ENCODE results near the gene EFCC1. TPM values are rescaled to one million over a fixed set of nuclear protein-coding genes. Genes with fewer than 3 reads are reported as not detected.

The EFCC1 gene
- polyA plus RNA-seq, 3 donors from 2014 or later: 0.55 to 0.80 (median 0.58) TPM

DNA sequence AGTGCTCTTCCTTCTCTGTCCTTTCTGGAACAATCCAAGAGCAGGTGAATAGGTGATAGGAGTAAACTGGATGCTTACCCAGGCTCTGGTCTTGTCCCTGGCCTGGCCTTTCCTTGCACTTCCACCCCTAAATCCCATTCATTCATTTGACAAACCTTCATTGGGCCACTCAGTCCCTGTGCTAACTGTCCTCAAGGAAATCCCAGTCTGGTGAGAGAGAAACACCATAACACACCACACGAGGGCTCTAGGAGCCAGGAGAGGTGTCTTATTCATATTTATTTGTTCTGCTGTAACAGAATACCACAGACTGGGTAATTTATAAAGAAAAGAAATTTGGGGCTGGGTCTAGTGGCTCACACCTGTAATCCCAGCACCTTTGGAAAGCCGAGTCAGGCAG is 22.8 kb downstream of the EFCC1 start:
- peak overlapping the region in 5 of 6 donors; percentile 69 to 99 (median 76) for H3K27ac Mint-ChIP-seq
- H3K4me1 Mint-ChIP-seq: peaks cover 46 to 50% of the 10 kb centered on the region in 2 donors
- peaks cover 0 to 3% (median 0%) of the 10 kb centered on the region in 3 donors for H3K36me3 Mint-ChIP-seq
- H3K4me3 Mint-ChIP-seq: peak overlapping the region in 1 of 5 donors; percentile 46
- peaks cover under 1 to 7% (median 6%) of the 10 kb centered on the region in 3 donors for H3K27me3 Mint-ChIP-seq (ENCODE audit: low read depth in 3 of 3)
- H3K9me3 Mint-ChIP-seq: no peaks in the 10 kb centered on the region
- DNase-seq: no peak

DNA sequence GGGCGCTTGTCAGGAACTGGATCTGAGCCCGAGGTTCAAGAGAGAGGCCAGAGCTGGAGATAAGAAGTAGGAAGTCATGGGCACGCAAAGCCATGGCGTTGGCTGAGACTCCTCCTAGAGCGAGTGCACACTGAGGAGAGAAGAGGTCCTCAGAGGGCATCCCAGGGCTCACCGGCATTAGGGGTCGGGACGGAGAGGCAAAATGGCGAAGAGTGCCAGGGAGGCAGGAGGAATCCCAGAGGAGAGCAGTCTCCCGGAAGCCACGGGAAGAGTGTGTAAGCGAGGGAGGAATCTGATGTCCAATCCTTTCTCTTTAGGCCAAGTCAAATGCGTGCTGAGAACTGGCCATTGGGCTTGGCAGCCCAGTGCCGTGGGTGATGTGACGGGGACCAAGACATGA is 24.0 kb downstream of the EFCC1 start:
- Mint-ChIP-seq H3K27me3 (ENCODE audit: low read depth in 3 of 3) (peaks cover 4 to 7% (median 6%) of the 10 kb centered on the region in 3 donors), H3K36me3 (peaks cover 0 to 3% (median 0%) of the 10 kb centered on the region in 3 donors), H3K9me3 (no peaks in the 10 kb centered on the region), H3K4me1 (peaks cover 43 to 48% of the 10 kb centered on the region in 2 donors), H3K4me3 (peak overlapping the region in 3 of 5 donors; percentile 18 to 60 (median 42)), H3K27ac (peak overlapping the region; percentile 60 to 100 (median 99))
- DNase-seq: no peak

DNA sequence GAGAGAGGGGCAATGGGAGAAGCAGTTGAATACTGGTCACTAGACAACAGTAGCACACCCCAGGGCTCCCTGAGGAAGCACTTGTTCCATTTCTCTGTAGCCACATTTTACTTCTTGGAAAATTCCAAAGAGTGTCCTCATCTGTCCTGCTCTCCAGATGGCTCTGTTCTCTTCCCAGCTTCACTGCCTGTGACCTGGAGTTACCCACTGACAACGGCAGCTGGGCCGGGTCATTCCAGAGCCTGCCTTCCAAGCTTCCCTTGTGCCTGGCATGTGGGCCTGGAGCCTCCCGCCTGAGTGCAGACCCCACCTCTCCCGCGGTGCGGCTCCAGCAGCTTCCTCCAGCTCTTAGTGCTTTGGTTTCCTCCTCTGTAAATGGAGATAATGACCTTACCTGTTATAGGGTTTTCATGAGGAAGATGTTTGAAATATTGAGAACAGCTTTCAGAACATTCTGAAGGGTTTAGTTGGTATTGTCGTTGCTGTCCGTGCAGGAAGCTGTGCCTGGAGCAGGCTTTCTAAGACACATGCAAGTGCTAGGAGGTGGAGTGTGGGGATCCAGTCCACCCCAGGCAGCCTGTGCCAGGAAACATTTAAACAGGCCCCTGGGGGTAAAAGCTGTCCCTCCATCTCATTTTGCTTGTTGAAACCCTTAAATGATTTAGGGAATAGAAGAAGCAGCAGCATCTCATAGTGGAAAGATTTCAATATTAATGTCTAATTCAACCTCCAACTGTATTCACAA is 24.8 kb downstream of the EFCC1 start:
- H3K36me3 Mint-ChIP-seq: peaks cover 0 to 3% (median 0%) of the 10 kb centered on the region in 3 donors
- H3K4me3 Mint-ChIP-seq: peak overlapping the region; percentile 85 to 92 (median 89)
- no peaks in the 10 kb centered on the region for H3K9me3 Mint-ChIP-seq
- H3K27me3 Mint-ChIP-seq (ENCODE audit: low read depth in 3 of 3): peaks cover 4 to 7% (median 6%) of the 10 kb centered on the region in 3 donors
- peak overlapping the region; percentile 99 to 100 (median 100) for H3K27ac Mint-ChIP-seq
- peaks cover 43 to 48% of the 10 kb centered on the region in 2 donors for H3K4me1 Mint-ChIP-seq
- no peak for DNase-seq

DNA sequence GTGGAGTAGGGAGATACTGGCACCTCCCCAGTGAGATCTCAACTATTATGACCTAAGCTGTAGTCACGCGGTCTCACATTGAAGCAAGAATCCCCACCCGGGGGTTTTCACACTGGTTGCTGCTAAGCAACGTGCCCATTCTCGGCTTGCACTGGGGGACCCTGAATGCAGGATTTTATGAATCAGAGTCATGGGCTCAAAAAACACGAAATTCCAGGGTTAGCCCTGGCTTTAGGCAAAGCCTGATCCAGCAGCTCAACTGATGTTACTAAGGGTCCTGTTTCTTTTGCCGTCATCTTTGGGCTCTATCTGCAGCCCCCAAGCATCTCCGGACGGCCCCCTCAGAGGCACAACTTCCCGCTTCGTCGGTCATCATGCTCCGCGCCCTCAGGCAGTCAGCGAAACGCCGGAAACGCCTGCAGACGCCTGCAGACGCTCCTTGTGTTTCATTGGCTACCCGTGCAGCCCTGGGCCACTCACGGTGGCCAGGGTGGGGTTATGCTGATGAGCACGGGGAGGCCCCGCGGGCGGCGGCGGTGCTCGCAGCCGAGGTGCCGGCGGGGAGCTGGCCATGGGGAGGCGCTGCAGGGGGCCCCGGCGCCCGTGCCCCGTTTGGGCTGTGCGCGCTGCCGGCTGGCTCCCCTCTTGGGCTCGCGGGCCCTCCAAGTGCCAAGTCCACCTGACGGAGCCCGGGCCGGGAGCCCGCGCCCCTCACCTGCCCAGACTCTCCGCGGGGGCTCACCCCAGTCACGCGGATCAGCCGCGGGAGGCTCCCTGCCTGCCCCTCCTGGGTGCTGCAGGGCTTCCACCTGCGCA is 25.8 kb downstream of the EFCC1 start:
- DNase-seq: peak; percentile 93
- Mint-ChIP-seq H3K27me3 (ENCODE audit: low read depth in 3 of 3) (peaks cover 4 to 7% (median 6%) of the 10 kb centered on the region in 3 donors), H3K9me3 (no peaks in the 10 kb centered on the region), H3K27ac (peak overlapping the region; percentile 99 to 100 (median 100)), H3K4me1 (peaks cover 37 to 39% of the 10 kb centered on the region in 2 donors), H3K4me3 (peak overlapping the region; percentile 85 to 92 (median 89)), H3K36me3 (peaks cover 0 to 3% (median 0%) of the 10 kb centered on the region in 3 donors)

DNA sequence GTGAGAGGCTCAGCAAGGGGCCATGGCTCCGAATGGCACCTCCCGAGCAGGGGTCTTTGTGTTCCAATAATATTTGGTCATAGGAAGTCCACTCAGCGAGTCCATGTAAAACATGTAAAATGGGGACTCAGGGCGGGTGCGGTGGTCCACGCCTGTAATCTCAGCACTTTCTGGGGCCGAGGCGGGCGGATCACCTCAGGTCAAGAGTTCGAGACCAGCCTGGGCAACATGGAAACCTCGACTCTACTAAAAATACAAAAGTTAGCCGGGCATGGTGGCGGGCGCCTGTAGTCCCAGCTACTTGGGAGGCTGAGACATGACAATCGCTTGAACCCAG is 26.4 kb downstream of the EFCC1 start:
- Mint-ChIP-seq H3K4me3 (peak overlapping the region in 4 of 5 donors; percentile 3 to 38 (median 23)), H3K27me3 (ENCODE audit: low read depth in 3 of 3) (peaks cover 4 to 9% (median 6%) of the 10 kb centered on the region in 3 donors), H3K4me1 (peaks cover 31 to 34% of the 10 kb centered on the region in 2 donors), H3K9me3 (no peaks in the 10 kb centered on the region), H3K27ac (no peak overlapping the region), H3K36me3 (peaks cover 0 to 3% (median 0%) of the 10 kb centered on the region in 3 donors)
- DNase-seq: no peak

DNA sequence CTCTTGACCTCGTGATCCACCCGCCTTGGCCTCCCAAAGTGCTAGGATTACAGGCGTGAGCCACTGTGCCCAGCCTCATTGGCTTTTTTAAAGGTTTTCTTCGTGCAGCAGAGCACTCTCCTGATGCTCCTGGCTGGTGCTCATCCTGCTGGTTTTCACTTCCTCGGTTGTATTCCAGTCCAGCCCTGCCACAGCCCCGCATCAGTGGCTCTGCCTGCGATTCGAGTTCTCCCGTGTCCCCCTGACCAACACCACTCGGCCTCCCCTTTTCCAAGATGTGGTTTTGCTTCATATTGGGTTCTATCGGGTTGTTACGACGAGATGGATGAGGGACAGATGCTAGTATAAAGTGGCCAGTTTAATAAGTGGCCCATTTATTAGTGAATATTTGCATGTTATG is 27.8 kb downstream of the EFCC1 start:
- Mint-ChIP-seq H3K4me1 (peaks cover 25 to 27% of the 10 kb centered on the region in 2 donors), H3K4me3 (peak overlapping the region in 3 of 5 donors; percentile 12 to 33 (median 13)), H3K36me3 (peaks cover 0 to 3% (median 0%) of the 10 kb centered on the region in 3 donors), H3K9me3 (no peaks in the 10 kb centered on the region), H3K27me3 (ENCODE audit: low read depth in 3 of 3) (peaks cover 4 to 9% (median 6%) of the 10 kb centered on the region in 3 donors), H3K27ac (no peak overlapping the region)
- DNase-seq: no peak

DNA sequence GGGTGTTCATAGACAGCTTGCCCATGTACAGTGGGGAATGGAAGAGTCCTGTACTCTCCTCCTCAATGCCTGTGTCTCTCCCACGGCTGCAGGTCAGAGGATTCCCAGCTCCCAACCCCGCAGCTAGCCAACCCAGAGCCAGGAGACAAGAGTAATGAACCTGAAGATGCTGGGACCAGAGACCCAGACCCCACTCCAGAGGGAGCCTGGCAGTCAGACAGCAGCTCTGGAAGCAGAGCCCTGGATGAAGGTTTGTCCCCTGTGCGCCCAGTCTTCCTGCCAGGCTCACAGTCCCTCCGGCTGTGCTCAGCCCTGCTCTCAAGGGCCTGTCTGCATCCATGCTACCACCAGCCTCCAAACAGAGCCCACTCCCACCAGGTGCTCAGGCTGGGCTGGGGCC is 29.5 kb downstream of the EFCC1 start:
- no peak overlapping the region for H3K4me3 Mint-ChIP-seq
- no peak for DNase-seq
- H3K36me3 Mint-ChIP-seq: peaks cover 0 to 3% (median 0%) of the 10 kb centered on the region in 3 donors
- H3K4me1 Mint-ChIP-seq: peaks cover 14% of the 10 kb centered on the region in 2 donors
- H3K27me3 Mint-ChIP-seq (ENCODE audit: low read depth in 3 of 3): peaks cover 4 to 7% (median 6%) of the 10 kb centered on the region in 3 donors
- H3K9me3 Mint-ChIP-seq: no peaks in the 10 kb centered on the region
- no peak overlapping the region for H3K27ac Mint-ChIP-seq

DNA sequence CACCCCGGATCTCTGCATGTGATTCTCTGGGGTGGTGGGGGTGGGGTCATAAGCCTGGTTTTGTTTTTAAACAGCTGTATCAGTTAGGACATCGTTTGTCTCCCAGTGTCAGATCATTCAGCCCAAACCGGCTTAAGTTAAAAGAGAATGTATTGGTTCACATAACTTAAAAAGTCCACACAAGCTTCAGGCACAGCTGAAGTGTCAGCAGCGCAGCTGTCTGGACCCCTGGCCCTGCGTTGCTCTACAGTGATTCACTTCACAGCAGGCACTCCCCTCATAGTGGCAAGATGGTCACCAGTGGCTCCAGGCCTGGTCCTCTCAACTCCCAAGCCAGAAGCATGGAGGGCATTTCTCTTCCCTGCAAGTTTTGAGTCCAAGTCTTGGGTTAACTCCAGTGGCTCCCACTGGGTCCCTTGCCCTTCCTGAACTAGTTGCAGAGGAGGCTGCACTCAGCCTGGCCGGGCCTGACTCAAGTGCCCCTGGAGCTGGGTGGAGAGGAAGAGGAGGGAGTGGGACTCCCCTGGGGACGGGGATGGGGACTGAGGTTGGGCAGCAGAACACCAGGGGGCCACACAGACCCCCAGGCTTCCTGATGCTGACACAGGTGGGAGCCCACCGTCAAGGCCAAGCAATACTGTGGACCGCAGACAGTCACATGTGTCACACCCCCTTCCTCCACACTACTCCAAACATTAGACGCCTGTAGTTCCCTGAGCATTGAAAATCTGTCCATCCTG is 30.5 kb downstream of the EFCC1 start:
- Mint-ChIP-seq H3K27me3 (ENCODE audit: low read depth in 3 of 3) (peaks cover 3 to 4% (median 4%) of the 10 kb centered on the region in 3 donors), H3K4me3 (no peak overlapping the region), H3K27ac (no peak overlapping the region), H3K9me3 (no peaks in the 10 kb centered on the region), H3K4me1 (peaks cover 4% of the 10 kb centered on the region in 2 donors), H3K36me3 (no peaks in the 10 kb centered on the region)
- no peak for DNase-seq

DNA sequence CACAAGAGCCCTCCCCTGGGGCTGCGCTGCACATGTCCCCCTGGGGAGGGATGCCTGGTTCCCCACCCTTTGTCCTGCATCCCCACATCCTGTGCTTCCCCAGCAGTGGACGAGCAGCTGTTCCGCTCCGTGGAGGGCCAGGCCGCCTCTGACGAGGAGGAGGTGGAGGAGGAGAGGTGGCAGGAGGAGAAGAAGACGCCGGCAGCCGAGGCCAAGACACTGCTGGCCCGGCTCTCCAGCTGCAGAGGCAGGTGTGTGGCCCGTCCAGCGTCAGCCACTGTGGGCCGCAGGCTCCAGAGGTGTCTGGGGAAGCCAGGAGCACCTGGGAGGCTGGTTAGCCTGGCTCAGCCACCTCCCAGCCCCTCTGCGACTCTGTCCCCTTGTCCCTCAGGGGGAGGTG is 31.6 kb downstream of the EFCC1 start:
- no peak overlapping the region for H3K4me3 Mint-ChIP-seq
- H3K4me1 Mint-ChIP-seq: no peaks in the 10 kb centered on the region
- DNase-seq: no peak
- no peaks in the 10 kb centered on the region for H3K36me3 Mint-ChIP-seq
- H3K9me3 Mint-ChIP-seq: no peaks in the 10 kb centered on the region
- no peak overlapping the region for H3K27ac Mint-ChIP-seq
- peaks cover 0 to 4% (median 2%) of the 10 kb centered on the region in 3 donors for H3K27me3 Mint-ChIP-seq (ENCODE audit: low read depth in 3 of 3)

DNA sequence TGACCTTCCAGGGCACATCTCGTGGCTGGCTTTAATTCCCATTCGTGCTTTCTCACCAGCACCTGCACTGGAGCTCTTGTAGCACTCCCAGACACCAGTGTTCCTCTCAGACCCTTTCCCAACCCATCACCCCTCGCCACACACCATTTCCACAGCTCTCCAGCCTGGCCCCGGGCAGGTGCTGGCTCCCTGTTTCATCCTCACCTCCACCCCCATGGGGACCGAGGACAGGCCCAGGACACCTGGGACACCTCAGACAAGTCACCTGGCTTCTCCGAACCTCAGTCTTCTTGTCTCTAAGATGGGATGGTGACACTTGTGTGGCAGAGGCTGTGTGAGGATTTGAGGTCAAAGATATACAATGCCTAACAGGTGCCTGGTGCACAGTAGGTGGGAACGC is 32.0 kb downstream of the EFCC1 start:
- Mint-ChIP-seq H3K27ac (no peak overlapping the region), H3K27me3 (ENCODE audit: low read depth in 3 of 3) (peaks cover 0 to 4% (median 2%) of the 10 kb centered on the region in 3 donors), H3K9me3 (no peaks in the 10 kb centered on the region), H3K4me3 (no peak overlapping the region), H3K4me1 (no peaks in the 10 kb centered on the region), H3K36me3 (no peaks in the 10 kb centered on the region)
- no peak for DNase-seq

DNA sequence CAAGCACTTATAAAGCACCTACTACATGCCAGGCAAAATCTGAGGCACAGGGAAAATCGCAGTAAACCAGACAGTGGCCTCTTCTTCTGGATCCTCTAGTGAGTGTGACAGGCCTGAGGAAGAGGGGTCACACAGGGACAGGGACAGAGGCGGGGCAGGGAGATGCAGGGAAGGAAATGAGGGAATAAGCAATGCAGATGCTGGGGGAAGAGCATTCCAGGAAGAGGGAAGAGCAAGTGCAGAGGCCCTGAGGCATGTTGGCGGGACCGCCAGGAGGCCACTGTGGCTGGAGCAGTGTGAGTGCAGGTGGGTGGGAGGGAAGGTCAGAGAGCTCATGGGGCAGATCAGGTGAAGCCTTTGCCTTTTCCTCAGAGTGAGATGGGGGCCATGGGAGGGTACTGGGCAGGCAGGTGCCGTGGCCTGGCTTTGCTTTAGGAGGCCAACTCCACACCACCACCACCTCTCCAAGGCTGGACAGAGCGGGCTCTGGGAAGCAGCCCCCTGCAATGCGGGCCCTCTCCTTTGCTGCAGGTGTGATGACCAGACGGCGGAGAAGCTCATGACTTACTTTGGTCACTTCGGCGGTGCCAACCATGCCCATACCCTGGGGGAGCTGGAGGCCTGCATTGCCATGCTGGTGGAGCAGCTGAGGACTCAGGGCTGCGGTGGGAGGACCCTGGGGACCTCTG is 32.7 kb downstream of the EFCC1 start:
- Mint-ChIP-seq H3K9me3 (no peaks in the 10 kb centered on the region), H3K36me3 (no peaks in the 10 kb centered on the region), H3K4me1 (no peaks in the 10 kb centered on the region), H3K27ac (no peak overlapping the region), H3K4me3 (no peak overlapping the region), H3K27me3 (ENCODE audit: low read depth in 3 of 3) (peaks cover 2 to 4% (median 3%) of the 10 kb centered on the region in 3 donors)
- DNase-seq: no peak

DNA sequence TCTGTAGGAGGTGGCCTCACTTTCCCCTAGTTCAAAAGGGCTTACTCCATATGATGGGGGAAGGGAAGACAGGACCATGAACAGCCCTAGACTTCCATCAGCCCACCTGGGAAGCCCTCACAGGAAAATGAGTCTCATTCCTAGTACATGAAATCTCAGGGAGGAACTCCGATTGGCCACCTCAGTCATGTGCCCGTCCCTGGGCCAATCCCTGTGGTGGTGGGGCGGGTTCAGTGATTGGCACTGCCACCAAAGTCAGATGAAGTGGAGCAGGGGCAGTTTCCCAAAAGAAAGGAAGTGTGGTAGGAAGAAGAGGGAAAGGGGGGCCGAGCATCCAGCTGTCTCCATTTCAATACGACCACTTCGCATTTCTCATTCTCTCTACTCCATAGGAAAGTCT is 33.5 kb downstream of the EFCC1 start:
- no peak overlapping the region for H3K27ac Mint-ChIP-seq
- peaks cover 0 to 3% (median 2%) of the 10 kb centered on the region in 3 donors for H3K27me3 Mint-ChIP-seq (ENCODE audit: low read depth in 3 of 3)
- H3K36me3 Mint-ChIP-seq: no peaks in the 10 kb centered on the region
- no peaks in the 10 kb centered on the region for H3K4me1 Mint-ChIP-seq
- H3K4me3 Mint-ChIP-seq: no peak overlapping the region
- H3K9me3 Mint-ChIP-seq: no peaks in the 10 kb centered on the region
- no peak for DNase-seq

All from immature natural killer cell (primary cell).